CD4-positive, alpha-beta T cell treated with Interleukin-12 subunit alpha and Interleukin-12 subunit beta, for 1 hour (primary cell): ENCODE results near the gene CNBP.
"Not testable (repeated sequence)": the region's sequence is repeated elsewhere in the genome, so short reads cannot be mapped to it uniquely, and the experiment has no call there.

Experiments
- DNase-seq: peaks from one replicate; pipeline ENCODE4 v3.0.0-alpha.2; 2020

The CNBP gene

GRCh38 chr3:129183569-129184395, at the start of gene CNBP:
Gene CNBP, minus strand, starts transcription at chr3:129183896. Its CDS starts 12,139 bp downstream, at chr3:129171757.
- DNase-seq, result peak; percentile 93

GRCh38 chr3:129231331-129232119, 47.8 kb upstream of the CNBP start:
- DNase-seq, result no peak

DNA sequence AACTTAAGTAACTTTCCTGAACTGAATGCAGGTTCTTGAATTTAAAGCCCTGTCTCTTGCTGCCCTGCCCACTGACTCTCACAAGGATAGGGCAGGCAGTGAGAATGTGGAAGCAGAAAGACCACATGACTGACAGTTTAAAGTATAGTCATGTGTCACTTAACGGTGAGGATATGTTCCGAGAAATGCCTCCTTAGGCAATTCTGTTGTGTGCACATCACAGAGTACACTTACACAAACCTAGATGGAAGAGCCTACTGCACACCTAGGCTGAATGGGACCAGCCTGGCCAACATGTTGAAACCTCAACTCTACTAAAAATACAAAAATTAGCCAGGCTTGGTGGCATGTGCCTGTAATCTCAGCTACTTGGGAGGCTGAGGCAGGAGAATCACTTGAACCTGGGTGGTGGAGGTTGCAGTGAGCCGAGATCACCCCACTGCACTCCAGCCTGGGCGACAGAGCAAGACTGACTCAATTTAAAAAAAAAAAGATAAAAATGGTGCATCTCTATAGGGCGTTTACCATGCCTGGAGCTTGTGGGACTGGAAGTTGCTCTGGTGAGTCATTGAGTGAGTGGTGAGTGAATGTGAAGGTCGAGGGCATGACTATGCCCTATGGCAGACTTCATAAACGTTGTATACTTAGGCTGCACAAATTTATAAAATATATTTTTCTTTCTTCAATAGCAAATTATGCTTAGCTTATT, 46.8 kb upstream of the CNBP start:
- DNase-seq, result no peak

- DNase-seq, result no peak
Observed at GRCh38 chr3:129228891-129229585, 45.3 kb upstream of the CNBP start.

DNA sequence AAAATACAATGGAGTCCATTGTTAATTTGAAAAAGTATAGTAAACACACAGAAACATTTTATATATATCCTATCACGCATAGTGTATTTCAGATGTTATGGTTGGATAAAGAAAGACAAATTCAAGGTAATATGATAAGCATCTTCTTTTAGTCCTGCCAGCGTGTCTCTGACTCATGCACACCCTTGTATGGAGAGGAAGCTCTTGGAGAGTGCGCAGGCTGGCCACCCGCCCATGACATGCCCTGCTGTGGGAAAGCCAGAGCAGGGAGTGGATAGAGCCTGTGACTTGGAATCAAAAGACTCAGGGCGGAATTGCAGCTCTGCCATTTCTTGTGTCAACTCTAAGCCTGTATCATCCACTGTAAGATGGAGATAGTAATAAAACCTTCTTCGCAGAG, 42.7 kb upstream of the CNBP start:
- DNase-seq, result no peak

GRCh38 chr3:129224984-129225393, 41.3 kb upstream of the CNBP start:
- no peak for DNase-seq

DNA sequence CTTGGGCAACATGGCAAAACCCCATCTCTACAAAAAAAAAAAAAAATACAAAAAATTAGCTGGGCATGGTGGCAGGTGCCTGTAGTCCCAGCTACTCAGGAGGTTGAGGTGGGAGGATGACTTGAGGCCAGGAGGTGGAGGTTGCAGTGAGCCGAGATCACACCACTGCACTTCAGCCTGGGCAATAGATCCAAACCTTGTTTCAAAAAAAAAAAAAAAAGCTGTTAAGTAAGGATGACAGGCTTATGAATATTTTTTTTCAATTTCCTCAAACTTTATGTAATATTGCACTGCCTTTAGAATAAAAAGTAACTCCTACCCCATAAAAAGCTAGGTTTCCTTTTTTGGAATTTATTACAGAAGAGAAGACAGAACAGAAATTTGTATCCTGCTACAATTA, 40.7 kb upstream of the CNBP start:
- DNase-seq, result not testable (repeated sequence)

GRCh38 chr3:129218742-129219141, 35.0 kb upstream of the CNBP start:
- DNase-seq, result no peak

- DNase-seq, result no peak
Observed at GRCh38 chr3:129213238-129213637, 29.5 kb upstream of the CNBP start.

GRCh38 chr3:129211772-129212171, 28.1 kb upstream of the CNBP start:
- no peak for DNase-seq

- no peak for DNase-seq
Observed at GRCh38 chr3:129211345-129211744, 27.6 kb upstream of the CNBP start.

DNA sequence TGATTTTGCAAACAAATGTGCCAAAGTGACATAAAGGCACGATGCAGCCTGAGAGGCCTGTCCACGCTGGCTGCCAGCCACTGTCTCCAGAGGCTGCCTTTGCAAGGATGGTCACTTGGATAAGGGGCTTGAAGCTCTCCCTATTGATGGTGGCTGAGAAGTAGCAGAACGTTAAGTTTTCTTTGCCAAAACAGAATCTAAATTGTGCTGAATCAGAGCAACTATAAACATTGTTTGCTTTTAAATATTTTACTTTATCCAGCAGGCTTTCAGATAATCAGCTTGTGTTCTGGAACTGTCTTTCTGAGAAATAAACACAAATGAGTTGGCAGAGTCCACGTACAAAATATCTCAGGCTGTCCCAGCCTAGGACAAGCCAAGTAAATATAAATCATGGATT, 23.8 kb upstream of the CNBP start:
- DNase-seq, result no peak

GRCh38 chr3:129205109-129205832, 21.6 kb upstream of the CNBP start:
- no peak for DNase-seq

GRCh38 chr3:129204473-129204872, 20.8 kb upstream of the CNBP start:
- DNase-seq, result no peak

- no peak for DNase-seq
Observed at GRCh38 chr3:129199366-129199765, 15.7 kb upstream of the CNBP start.

GRCh38 chr3:129197321-129197720, 13.6 kb upstream of the CNBP start:
- DNase-seq, result no peak

DNA sequence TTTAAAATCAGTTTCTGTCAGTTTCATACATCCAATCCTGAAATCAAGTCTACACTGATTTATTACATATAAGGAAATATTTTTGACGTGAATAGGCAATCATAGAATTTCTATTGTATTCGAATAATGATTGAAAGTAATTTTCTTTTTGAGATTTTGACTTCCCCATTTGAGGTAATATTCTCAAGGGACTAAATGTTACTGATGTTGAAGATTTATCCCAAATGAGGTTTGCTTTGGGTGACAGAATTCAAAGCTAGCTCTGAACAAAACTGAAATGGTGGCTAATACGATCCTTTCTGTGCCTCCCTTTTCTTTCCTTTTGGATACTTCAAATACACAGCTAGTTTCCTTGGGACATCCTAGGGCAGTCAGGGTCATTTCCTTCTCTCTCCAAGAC, 12.9 kb upstream of the CNBP start:
- DNase-seq, result no peak

DNA sequence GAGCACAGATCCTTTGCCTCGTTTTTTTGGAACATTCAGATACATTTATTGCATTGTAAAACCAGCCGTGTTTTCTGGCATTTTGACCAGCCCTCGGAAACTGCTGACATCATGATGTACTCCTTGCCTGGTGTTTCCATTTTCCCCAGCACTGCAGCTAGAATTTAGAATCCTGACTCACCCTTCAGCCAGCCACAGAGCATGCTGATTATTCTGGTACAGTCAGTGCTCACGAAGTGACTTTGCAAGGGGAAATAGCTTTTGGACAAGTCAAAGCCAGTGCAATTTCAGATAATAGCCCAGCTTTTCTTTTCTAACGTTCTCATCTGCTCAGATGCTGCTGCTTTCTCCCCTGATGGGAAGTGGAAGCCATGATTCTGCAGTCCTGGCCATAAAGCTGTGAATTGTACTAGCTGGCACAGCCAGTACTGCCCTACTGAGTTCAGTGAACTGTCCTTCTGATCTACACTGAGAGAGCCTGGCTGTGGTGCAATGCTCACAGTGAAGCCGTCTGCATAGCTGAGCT, 12.1 kb upstream of the CNBP start:
- DNase-seq, result no peak

DNA sequence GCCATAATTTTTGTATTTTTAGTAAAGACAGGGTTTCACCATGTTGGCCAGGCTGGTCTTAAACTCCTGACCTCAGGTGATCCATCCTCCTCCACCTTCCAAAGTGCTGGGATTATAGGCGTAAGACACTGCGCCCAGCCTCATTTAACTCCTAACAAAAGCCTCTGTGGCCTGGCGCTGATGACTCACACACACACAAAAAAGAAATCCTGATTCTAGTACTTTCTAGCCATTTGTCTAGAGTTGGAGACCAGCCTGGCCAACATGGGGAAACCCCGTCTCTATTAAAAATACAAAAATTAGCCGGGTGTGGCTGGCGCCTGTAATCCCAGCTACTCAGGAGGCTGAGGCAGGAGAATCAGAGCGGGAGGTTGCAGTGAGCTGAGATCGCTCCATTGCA, 6.1 kb upstream of the CNBP start:
- DNase-seq, result not testable (repeated sequence)

GRCh38 chr3:129187857-129188256, 4.2 kb upstream of the CNBP start:
- no peak for DNase-seq

DNA sequence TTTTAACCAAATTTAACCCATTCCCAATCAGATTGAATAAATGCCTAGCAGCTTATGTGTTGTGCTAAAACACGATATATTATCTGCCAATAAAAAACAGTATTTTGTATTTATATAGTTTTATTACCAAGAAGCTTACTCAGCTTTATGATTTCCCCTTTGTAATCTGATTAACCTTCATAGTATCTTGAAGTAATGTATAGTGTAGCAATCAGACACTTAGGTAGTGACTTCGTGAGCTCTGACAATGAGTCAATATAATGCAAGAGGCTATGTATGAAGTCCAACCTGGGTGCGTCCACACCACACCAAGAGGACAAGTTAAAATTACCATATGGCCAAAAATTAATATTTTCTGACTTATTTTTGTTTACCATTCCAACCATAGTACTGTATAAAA, 2.1 kb upstream of the CNBP start:
- no peak for DNase-seq
